SH-SY5Y (cell line): ENCODE data around the gene IER3IP1.

Source experiments
- GATA2 ChIP-seq: IDR thresholded peaks from 2 replicates; pipeline ENCODE4 v1.6.1; 2011; ENCODE audit warnings: mild to moderate bottlenecking, low read depth, low read length
- GATA3 ChIP-seq: IDR thresholded peaks from 2 replicates; pipeline ENCODE4 v1.6.1; 2011; ENCODE audit warnings: low read depth, mild to moderate bottlenecking, low read length, moderate library complexity

DNA sequence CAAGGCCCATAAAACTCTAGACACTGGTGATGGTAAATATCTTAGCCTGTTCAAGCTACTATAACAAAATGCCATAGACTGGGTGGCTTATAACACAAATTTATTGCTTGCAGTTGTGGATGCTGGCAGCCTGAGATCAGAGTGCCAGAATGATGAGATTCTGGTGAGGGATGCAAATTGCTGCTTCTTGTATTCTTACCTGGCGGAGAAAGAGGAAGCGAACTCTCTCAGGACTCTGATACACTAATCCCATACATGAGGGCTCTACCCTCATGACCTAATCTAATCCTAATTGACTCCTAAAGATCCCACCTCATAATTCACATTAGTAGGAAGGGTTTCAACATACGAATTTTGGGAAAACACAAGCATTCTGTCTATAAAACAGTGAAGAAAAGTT is 4.6 kb upstream of the IER3IP1 start:
- TF ChIP-seq GATA2 (no peak), GATA3 (no peak)
